Mesothelial cell of epicardium (in vitro differentiated cells): ENCODE data around the gene TIAM1. TPM values are rescaled to one million over a fixed set of nuclear protein-coding genes. Genes with fewer than 3 reads are reported as not detected.

Source experiments
- DNase-seq, 2 experiments: peaks; one replicate each; pipeline ENCODE4 v3.0.0; 2021; ENCODE audit warnings: low spot score in 2 of 2; ENCODE audit not compliant: unreplicated experiment in 2 of 2
- H3K27ac Mint-ChIP-seq: 2 replicates; pipeline ENCODE4 v1.8.0; 2021; ENCODE audit warnings: mixed read lengths
- H3K27me3 Mint-ChIP-seq: 2 replicates; pipeline ENCODE4 v1.8.0; 2021; ENCODE audit warnings: low read depth, mixed read lengths
- H3K36me3 Mint-ChIP-seq: 2 replicates; pipeline ENCODE4 v1.8.0; 2021; ENCODE audit warnings: mixed read lengths
- H3K4me1 Mint-ChIP-seq: 2 replicates; pipeline ENCODE4 v1.8.0; 2021; ENCODE audit warnings: mixed read lengths
- H3K4me3 Mint-ChIP-seq: 2 replicates; pipeline ENCODE4 v1.8.0; 2021; ENCODE audit warnings: mild to moderate bottlenecking, moderate library complexity, mixed read lengths
- H3K9me3 Mint-ChIP-seq: 2 replicates; pipeline ENCODE4 v1.8.0; 2021; ENCODE audit warnings: mixed read lengths
- total RNA-seq: library from RNA; stranded (reverse); gene quantifications from 3 replicates; pipeline ENCODE4 v1.2.1, GENCODE V29; 2021
- TF ChIP-seq, protein P1 (sequence below): fragments of 200-600 bp; sonication (generic); IDR thresholded peaks from one replicate; pipeline ENCODE4 v1.5.0; 2021; ENCODE audit warnings: antibody characterized with exemption; ENCODE audit not compliant: unreplicated experiment

Gene TIAM1
- total RNA-seq, 1 donor from 2014 or later = 53.4 TPM

- Mint-ChIP-seq H3K27ac (no peak overlapping the region), H3K4me1 (peaks cover 4% of the 10 kb centered on the region)
- DNase-seq = no peak
Measured at GRCh38 chr21:31305888-31306287, 38.2 kb downstream of the TIAM1 start.

GRCh38 chr21:31299291-31300147, 44.5 kb downstream of the TIAM1 start:
- TF ChIP-seq, protein P1, sequence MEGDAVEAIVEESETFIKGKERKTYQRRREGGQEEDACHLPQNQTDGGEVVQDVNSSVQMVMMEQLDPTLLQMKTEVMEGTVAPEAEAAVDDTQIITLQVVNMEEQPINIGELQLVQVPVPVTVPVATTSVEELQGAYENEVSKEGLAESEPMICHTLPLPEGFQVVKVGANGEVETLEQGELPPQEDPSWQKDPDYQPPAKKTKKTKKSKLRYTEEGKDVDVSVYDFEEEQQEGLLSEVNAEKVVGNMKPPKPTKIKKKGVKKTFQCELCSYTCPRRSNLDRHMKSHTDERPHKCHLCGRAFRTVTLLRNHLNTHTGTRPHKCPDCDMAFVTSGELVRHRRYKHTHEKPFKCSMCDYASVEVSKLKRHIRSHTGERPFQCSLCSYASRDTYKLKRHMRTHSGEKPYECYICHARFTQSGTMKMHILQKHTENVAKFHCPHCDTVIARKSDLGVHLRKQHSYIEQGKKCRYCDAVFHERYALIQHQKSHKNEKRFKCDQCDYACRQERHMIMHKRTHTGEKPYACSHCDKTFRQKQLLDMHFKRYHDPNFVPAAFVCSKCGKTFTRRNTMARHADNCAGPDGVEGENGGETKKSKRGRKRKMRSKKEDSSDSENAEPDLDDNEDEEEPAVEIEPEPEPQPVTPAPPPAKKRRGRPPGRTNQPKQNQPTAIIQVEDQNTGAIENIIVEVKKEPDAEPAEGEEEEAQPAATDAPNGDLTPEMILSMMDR = no peak
- Mint-ChIP-seq H3K27ac (peak overlapping the region; percentile 89), H3K9me3 (peaks cover 4% of the 10 kb centered on the region), H3K36me3 (no peaks in the 10 kb centered on the region), H3K4me1 (peaks cover 15% of the 10 kb centered on the region), H3K27me3 (no peaks in the 10 kb centered on the region), H3K4me3 (no peak overlapping the region)
- DNase-seq = no peak

More at GRCh38 chr21:31305888-31306287, 38.2 kb downstream of the TIAM1 start:
- no peaks in the 10 kb centered on the region for H3K27me3 Mint-ChIP-seq
- no peak overlapping the region for H3K4me3 Mint-ChIP-seq
- peaks cover 4% of the 10 kb centered on the region for H3K36me3 Mint-ChIP-seq
- TF ChIP-seq, protein P1 = no peak
- H3K9me3 Mint-ChIP-seq = peaks cover 2% of the 10 kb centered on the region

DNA sequence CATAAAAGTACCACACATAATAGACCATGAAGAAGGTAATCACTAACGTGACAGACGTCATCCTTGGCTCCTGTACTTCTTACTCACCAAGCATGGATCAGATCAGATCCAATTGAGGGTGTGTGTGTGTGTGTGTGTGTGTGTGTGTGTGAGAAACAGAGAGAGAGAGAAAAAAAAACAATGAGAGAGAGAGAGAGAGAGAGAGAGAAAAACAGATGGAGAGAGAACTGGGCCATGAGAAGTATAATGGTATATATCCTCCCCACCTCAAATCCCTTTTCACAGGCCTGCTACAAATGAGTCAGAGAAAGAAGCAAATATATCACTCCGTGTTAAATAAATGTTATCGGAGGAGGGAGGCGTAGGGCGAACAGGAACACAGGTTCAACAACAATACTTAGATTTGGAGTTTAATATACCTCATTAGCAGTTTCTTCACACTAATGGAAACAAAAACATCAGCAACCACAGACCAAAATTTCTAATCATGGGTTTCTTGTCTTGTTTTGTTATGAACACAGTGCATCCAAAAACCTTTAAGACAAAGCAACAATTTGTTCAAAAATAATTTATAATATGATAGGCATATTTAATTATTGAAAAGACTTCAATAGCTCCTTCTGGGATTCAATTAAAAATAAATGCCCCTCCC, 45.3 kb downstream of the TIAM1 start:
- Mint-ChIP-seq H3K4me3 (no peak overlapping the region), H3K27ac (peak overlapping the region; percentile 89), H3K9me3 (peaks cover 4% of the 10 kb centered on the region), H3K27me3 (no peaks in the 10 kb centered on the region), H3K4me1 (peaks cover 19% of the 10 kb centered on the region), H3K36me3 (peaks cover 3% of the 10 kb centered on the region)
- TF ChIP-seq, protein P1 = no peak
- DNase-seq = no peak

- TF ChIP-seq, protein P1 = no peak
- no peak overlapping the region for H3K4me3 Mint-ChIP-seq
- peaks cover 8% of the 10 kb centered on the region for H3K36me3 Mint-ChIP-seq
- H3K27me3 Mint-ChIP-seq = no peaks in the 10 kb centered on the region
- H3K9me3 Mint-ChIP-seq = peaks cover 4% of the 10 kb centered on the region
- peaks cover 19% of the 10 kb centered on the region for H3K4me1 Mint-ChIP-seq
- no peak for DNase-seq
- no peak overlapping the region for H3K27ac Mint-ChIP-seq
Measured at GRCh38 chr21:31297806-31298205, 46.3 kb downstream of the TIAM1 start.

DNA sequence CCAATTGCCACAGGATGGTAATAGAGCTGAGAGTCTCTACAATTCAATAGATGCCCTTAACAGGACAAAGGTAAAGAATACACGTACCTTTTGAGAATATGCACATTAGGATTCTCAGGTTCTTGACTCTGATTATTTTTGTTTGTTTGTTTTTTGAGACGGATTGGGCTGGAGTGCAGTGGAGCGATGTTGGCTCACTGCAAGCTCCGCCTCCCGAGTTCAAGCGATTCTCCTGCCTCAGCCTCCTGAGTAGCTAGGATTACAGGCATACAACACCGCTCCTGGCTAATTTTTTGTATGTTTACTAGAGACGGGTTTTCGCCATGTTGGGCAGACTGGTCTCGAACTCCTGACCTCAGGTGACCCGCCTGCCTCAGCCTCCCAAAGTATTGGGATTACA, 48.4 kb downstream of the TIAM1 start:
- H3K4me1 Mint-ChIP-seq = peaks cover 19% of the 10 kb centered on the region
- peaks cover 8% of the 10 kb centered on the region for H3K36me3 Mint-ChIP-seq
- H3K9me3 Mint-ChIP-seq = peaks cover under 1% of the 10 kb centered on the region
- H3K4me3 Mint-ChIP-seq = no peak overlapping the region
- no peaks in the 10 kb centered on the region for H3K27me3 Mint-ChIP-seq
- TF ChIP-seq, protein P1 = no peak
- H3K27ac Mint-ChIP-seq = no peak overlapping the region
- no peak for DNase-seq
